GM12865 (cell line): Measurements from ENCODE around the gene HMOX2.
A peak's percentile ranks its signal among the peaks of the same experiment; 100 is the strongest.

Source experiments
- DNase-seq: peaks from one replicate; pipeline ENCODE4 v3.0.0; 2010; ENCODE audit warnings: low read depth
- H3K4me3 ChIP-seq: 2 replicates; pipeline ENCODE4 v1.5.1; 2011; ENCODE audit warnings: mild to moderate bottlenecking, low read depth, low read length, control low read depth
- CTCF ChIP-seq: IDR thresholded peaks from 2 replicates; pipeline ENCODE4 v1.5.1; 2011; ENCODE audit warnings: low read length, control low read depth, low read depth, inconsistent platforms; ENCODE audit not compliant: insufficient read depth; ENCODE audit errors: missing control alignments

HMOX2 gene

GRCh38 chr16:4536391-4537106 is 60.4 kb downstream of the HMOX2 start:
- no peak overlapping the region for H3K4me3 ChIP-seq
- TF ChIP-seq CTCF: no peak
- DNase-seq: no peak

- H3K4me3 ChIP-seq: peak overlapping the region; percentile 66
- no peak for TF ChIP-seq CTCF
- DNase-seq: no peak
Measured at GRCh38 chr16:4537376-4538343, 61.5 kb downstream of the HMOX2 start.

- DNase-seq: peak; percentile 96
- TF ChIP-seq CTCF: no peak
- H3K4me3 ChIP-seq: peak within 1 kb of the TSS; percentile 66
Measured at GRCh38 chr16:4538350-4539235, 62.4 kb downstream of the HMOX2 start, which contains the start of gene CDIP1. Gene CDIP1, minus strand, starts transcription at chr16:4538773. Its CDS starts 24,643 bp downstream, at chr16:4514130.

GRCh38 chr16:4539716-4540284 is 63.6 kb downstream of the HMOX2 start:
- no peak for DNase-seq
- H3K4me3 ChIP-seq: no peak overlapping the region
- TF ChIP-seq CTCF: no peak

- H3K4me3 ChIP-seq: no peak overlapping the region
- no peak for TF ChIP-seq CTCF
Measured at GRCh38 chr16:4544473-4544872, 68.3 kb downstream of the HMOX2 start.

GRCh38 chr16:4548124-4548523 is 71.9 kb downstream of the HMOX2 start:
- DNase-seq: no peak
- no peak overlapping the region for H3K4me3 ChIP-seq

More at GRCh38 chr16:4544473-4544872, 68.3 kb downstream of the HMOX2 start:
- no peak for DNase-seq

More at GRCh38 chr16:4548124-4548523, 71.9 kb downstream of the HMOX2 start:
- TF ChIP-seq CTCF: no peak
